NAMALWA (cell line): Measurements from ENCODE around the gene RASGRP3.
A peak's percentile ranks its signal among the peaks of the same experiment; 100 is the strongest.

ENCODE experiments used
- DNase-seq: peaks from one replicate; pipeline ENCODE4 v3.0.0-alpha.2; 2015; ENCODE audit warnings: low spot score

RASGRP3 gene

GRCh38 chr2:33521791-33522281, 45.4 kb downstream of the RASGRP3 start:
- DNase-seq: no peak

- no peak for DNase-seq
Measured at GRCh38 chr2:33522576-33522975, 46.1 kb downstream of the RASGRP3 start.

GRCh38 chr2:33525666-33526065, 49.2 kb downstream of the RASGRP3 start:
- no peak for DNase-seq

DNA sequence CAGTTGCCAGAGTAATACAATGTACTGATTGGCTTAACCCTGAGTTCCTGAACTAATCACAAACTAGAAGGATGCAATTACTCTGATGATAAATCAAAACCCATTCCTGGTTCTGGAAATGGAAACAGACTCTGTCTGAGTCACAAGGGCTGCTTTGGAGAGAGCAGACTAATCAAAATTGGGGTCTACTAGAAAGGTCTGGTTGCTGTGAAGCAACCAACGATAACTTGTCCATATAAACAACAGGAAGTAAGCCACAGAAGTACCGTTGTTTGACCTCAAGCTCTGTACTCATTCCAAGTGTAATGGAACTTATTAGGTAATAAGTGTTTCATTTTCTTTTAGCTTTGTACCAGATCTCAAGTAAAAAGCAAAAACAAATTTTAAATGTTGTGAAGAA, 49.7 kb downstream of the RASGRP3 start:
- peak; percentile 33 for DNase-seq

DNA sequence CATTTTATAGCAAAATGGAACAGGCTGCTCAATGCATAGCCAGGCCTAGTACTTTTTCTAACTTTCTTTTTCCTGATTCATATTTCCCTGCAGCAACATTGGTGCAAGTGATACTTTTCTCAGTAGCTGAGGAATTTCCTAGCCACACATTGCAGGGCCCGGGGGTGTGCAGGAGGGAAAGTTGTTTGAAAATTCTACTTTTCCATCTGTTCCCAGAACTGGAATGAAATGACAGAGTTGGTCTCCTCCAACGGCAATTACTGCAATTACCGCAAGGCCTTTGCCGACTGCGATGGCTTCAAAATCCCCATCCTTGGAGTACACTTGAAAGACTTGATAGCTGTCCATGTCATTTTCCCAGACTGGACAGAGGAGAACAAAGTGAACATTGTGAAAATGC, 50.5 kb downstream of the RASGRP3 start:
- DNase-seq: no peak

GRCh38 chr2:33528441-33528950, 52.0 kb downstream of the RASGRP3 start:
- DNase-seq: peak; percentile 42

DNA sequence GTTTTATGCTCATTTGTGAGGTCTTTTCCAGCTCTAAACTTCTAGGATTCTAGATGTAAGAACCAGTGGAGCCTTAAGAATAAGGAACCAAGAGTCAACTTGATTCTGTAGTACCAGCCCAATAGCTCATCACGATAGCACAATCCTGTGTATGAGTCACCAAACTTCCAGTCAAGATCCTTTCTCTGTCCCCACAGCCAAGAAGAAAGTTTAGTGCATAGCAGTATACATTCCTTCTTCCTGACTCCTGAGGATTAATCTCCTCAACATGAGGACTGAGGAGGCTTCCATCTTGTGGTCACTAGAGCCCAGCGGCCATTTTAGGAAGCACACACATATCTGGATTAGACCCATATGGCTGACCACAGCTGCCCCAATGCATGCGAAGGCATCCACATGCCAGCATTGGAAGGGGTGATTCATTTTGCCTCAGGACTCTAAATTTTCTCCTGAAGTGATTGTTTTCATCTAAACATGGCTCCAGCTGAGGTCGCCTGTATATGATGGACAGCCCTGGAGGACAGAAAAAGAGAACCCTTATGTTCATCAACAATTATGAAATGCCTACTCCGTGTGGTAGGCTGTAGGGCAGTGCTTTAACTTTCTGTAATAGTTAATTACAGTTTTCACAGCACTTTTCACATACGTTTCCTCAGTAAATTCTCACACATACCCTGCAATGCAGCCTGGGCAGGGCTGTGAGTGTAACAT, 53.5 kb downstream of the RASGRP3 start:
- DNase-seq: peak; percentile 53

DNA sequence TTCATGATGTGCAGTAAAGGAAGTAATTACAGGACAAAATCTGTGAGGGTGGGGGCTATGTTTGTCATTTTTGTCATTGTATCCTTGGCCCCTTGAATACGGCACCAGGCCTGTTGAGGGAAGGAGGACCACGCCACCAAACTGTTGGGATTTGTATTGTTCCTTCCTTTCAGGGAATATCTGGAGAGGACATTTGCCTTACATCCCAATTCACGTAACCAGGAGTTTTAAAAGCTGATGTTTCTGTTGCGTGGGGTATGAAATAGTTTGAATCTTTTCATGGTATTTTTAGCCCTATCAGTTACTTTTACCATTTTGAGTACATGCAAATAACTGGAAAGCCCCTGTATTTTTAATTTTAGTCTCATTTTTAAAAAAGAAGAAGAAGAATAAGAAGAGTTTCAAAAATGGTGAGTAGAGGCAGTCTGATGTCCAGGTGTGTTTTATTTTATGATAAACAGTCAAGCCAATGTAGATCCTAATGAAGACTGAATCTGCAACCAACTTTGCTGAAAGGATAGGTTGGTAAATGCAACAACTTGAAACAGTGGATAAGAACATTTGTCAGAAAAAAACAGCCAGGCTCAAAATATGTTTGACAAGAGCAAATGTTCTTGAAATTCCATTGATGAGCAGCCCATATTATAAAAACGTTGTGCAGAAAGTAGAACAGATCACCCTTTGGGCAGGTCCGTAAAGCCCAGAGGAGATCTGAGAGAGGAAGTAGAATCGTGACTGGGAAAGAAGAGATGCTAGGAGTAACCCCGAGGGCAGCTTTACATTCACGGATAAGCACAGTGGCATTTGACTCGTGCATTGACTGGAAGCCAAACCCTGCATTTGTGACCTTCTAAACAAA, 54.5 kb downstream of the RASGRP3 start:
- peak; percentile 69 for DNase-seq

DNA sequence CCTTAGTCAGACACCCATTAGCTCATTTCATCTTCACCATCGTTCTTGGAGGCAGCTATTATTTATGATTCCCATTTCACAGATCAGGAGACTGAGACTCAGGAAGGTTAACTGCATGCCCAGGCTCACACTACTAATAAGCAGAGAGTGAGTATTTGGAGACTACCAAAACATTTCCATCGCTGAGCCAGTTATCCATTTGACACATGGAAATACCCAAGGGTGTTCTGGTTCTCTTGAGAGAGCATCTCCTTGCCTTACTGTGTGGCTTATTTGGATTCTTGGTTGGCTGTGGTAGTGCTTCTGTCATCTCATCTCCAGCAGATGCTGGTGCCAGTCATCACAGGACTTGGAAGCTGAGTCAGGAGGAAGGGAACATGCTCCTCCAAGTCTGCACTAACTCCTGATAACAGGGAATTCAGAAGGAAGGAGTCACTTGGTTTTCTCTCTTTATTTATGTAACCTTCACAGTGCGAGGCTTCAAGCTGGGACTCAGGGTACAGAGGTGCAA, 55.2 kb downstream of the RASGRP3 start:
- no peak for DNase-seq

DNA sequence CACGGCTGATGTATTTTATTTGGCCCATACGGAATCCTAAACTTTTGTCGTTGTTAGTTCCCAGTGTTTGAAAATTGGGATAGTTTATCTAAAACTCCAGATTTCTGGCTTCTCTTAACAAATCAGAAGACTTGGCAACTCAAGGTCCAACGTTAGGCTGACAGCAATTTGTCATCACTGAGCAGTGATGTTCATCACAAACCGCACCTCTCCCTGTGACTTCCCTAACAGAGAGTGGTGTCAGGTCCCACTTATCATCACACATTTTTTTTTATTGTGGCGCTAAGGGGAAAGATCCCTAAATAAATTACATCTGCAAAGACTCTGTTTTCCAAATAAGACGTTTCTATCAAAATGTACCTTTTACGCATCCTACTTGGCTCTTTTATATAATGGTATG, 55.7 kb downstream of the RASGRP3 start:
- DNase-seq: no peak

GRCh38 chr2:33532966-33533365, 56.5 kb downstream of the RASGRP3 start:
- DNase-seq: no peak

GRCh38 chr2:33535421-33535820, 59.0 kb downstream of the RASGRP3 start:
- DNase-seq: no peak

DNA sequence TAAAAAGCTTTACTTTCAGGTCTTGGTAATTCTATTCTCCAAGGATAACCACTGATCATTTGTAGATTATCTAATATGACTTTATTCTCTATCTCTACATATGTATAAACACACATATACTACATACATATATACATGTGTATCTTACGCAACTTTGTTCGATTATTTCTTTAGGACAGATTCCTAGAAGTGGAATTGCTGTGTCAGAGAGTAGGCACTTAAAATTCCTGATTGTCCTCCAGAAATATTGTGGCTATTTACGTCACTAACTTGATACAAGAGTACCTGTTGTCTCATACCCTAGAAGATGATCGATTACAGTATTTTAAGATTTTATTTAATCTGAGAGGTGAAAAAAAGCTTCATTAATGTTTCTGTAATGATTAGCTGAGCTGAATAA, 64.8 kb downstream of the RASGRP3 start:
- DNase-seq: no peak

- DNase-seq: no peak
Measured at GRCh38 chr2:33550206-33550605, 73.8 kb downstream of the RASGRP3 start.

GRCh38 chr2:33552758-33553461, 76.5 kb downstream of the RASGRP3 start:
- no peak for DNase-seq

DNA sequence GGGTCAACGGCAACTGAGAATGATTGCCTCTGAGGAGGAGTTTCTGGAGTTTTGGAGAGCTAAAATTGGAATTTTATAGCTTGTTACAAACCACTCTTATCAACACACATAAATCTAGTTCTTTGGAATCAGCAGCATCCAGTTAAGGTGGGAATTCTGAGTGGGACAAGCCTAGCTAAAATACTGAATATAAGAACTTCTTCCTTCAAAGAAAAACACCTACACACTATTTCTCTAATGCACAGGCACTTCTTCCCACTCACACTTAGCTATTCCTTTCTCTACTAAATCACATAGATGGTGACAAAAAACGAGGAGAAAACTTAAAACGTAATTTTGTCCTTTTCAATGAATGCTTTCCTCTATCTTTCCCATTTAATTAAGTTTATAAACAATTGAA, 79.2 kb downstream of the RASGRP3 start:
- DNase-seq: no peak

DNA sequence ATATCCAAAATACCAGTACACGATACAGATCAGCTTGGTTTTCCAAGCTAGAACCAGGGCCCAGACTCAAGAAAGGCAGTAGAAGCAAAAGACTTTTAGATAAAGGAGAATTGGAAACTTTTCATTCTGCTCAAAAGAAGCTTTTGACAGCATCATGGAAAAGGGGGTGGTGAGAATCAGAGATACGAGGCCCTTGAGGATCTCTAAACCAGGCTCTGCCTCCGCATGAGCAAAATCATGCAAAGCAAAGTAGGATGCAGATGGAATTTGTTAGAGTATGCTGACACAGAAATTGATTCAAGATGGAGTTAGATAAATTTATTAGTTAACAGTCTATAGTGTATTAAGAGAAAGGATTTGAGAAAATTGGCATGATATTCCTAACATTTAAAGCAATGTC, 82.9 kb downstream of the RASGRP3 start:
- no peak for DNase-seq

- no peak for DNase-seq
Measured at GRCh38 chr2:33560017-33560416, 83.6 kb downstream of the RASGRP3 start.

DNA sequence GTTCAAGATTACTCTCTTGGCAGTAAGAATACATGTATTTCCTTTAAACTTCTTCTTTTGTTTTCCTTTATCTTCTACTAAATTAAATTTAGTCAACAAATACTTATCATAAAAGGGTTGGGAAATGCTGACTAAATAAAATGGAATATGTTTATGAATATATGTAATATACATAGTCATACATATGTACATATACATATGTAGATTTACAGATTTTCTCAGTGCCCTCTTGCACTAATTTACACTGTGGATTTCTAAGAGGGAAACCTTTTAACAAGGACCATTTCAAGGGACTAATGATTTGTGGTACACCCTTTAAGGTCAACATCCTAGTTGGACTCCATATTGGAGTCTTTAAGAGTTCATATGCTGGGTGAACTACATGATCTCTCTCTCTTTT, 85.4 kb downstream of the RASGRP3 start:
- DNase-seq: no peak

GRCh38 chr2:33570681-33571080, 94.2 kb downstream of the RASGRP3 start:
- DNase-seq: no peak

DNA sequence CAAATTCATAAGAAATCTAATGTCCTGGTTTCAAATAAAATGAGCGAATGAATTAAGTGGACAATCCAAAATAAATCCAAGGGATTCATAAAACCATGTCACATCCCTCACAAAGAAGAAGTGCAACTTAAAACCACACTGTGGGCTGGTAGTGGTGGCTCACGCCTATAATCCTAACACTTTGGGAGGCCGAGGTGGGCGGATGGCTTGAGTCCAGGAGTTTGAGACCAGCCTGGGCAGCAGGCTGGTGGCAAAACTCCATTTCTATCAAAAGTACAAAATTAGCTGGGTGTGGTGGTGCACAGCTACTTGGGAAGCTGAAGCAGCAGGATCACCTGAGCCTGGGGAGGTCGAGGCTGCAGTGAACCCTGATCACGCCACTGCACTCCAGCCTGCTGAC, 97.2 kb downstream of the RASGRP3 start:
- DNase-seq: no peak

- DNase-seq: no peak
Measured at GRCh38 chr2:33577084-33577483, 100.6 kb downstream of the RASGRP3 start.
